Erythroblast (primary cell): ENCODE results near the gene TMEM170B.

Experiments used
- GATA1 ChIP-seq: IDR thresholded peaks from 2 replicates; pipeline ENCODE4 v1.6.1; 2011; ENCODE audit warnings: low read depth, mild to moderate bottlenecking, control low read depth, low read length, moderate library complexity
- POLR2A ChIP-seq: IDR thresholded peaks from 2 replicates; pipeline ENCODE4 v1.6.1; 2011; ENCODE audit warnings: mild to moderate bottlenecking, low read length

DNA sequence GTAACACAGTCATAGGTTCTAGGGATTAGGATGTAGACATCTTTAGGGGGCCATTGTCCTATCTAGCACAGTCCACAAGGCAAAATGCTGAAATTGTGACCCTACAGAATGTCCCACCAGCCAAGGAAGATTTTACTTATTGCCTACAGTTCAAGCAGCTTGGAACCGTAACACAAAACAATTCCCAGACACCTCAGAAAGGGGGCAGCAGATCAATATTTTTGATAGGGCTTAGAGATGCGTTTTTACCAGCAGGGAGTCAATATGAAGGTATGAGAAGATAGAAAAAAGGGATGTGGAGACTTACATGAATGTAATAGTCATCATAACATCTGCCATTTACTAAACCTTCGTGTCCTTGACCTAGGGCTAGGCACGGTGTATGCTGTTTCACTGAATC is 81.0 kb downstream of the TMEM170B start:
- TF ChIP-seq POLR2A = no peak
- no peak for TF ChIP-seq GATA1
